Measurements from ENCODE around the gene CFAP54. TPM values are rescaled to one million over a fixed set of nuclear protein-coding genes. Genes with fewer than 3 reads are reported as not detected.
A peak's percentile ranks its signal among the peaks of the same experiment; 100 is the strongest.

CFAP54 gene
- total and polyA plus RNA-seq, 2 donors (not counting 1 experiment from before 2014, with no cell fraction given) = 0.93 to 7.1 TPM

GRCh38 chr12:96448300-96448699, 41.1 kb upstream of the CFAP54 start:
- H3K4me2 ChIP-seq (ENCODE audit: extremely low read depth, insufficient read depth, low read length) = no peak overlapping the region
- H3K27me3 ChIP-seq (ENCODE audit: control insufficient read depth, insufficient read depth, low read length) = no peaks in the 10 kb centered on the region
- peaks cover 14% of the 10 kb centered on the region for H3K4me1 ChIP-seq (ENCODE audit: control insufficient read depth, extremely low read depth, insufficient read depth, low read length)
- no peak overlapping the region for H3K27ac ChIP-seq (ENCODE audit: insufficient read depth, low read length)
- no peak overlapping the region for H3K9ac ChIP-seq (ENCODE audit: insufficient read depth, low read length)
- H3K79me2 ChIP-seq (ENCODE audit: control insufficient read depth, insufficient read depth, low read length) = no peaks in the 10 kb centered on the region
- H3K36me3 ChIP-seq (ENCODE audit: control insufficient read depth, insufficient read depth, low read length) = no peaks in the 10 kb centered on the region
- H3K9me3 ChIP-seq (ENCODE audit: control insufficient read depth, insufficient read depth, low read depth, low read length) = no peaks in the 10 kb centered on the region
- DNase-seq (ENCODE audit: low read depth in 2 of 2) = peak; percentile 57 to 85
- H3K4me3 ChIP-seq (replicated peaks in 1 of 4; ENCODE audit: control extremely low read depth in 1 of 4, insufficient read depth in 1 of 4, low read depth in 3 of 4, low read length in 4 of 4) = no peak overlapping the region
- H2AFZ ChIP-seq (ENCODE audit: low read length) = no peak overlapping the region
- TF ChIP-seq CTCF (conservative IDR thresholded peaks at IDR 0.05 in 1 of 2, IDR thresholded peaks at IDR 0.05 in 1 of 2; ENCODE audit: low read depth in 1 of 2, low read length in 2 of 2) (no peak), EZH2 (IDR thresholded peaks at IDR 0.05; ENCODE audit: low read length, missing control alignments) (no peak)
- H4K20me1 ChIP-seq (ENCODE audit: control insufficient read depth, extremely low read depth, insufficient read depth, low read length) = no peaks in the 10 kb centered on the region

GRCh38 chr12:96452261-96452922, 37.0 kb upstream of the CFAP54 start:
- H3K4me1 ChIP-seq (ENCODE audit: control insufficient read depth, extremely low read depth, insufficient read depth, low read length) = peaks cover 2% of the 10 kb centered on the region
- H4K20me1 ChIP-seq (ENCODE audit: control insufficient read depth, extremely low read depth, insufficient read depth, low read length) = no peaks in the 10 kb centered on the region
- H3K4me3 ChIP-seq (replicated peaks in 1 of 4; ENCODE audit: control extremely low read depth in 1 of 4, insufficient read depth in 1 of 4, low read depth in 3 of 4, low read length in 4 of 4) = no peak overlapping the region
- TF ChIP-seq EZH2 (IDR thresholded peaks at IDR 0.05; ENCODE audit: low read length, missing control alignments) = no peak
- no peak for DNase-seq (ENCODE audit: low read depth in 2 of 2)
- no peaks in the 10 kb centered on the region for H3K9me3 ChIP-seq (ENCODE audit: control insufficient read depth, insufficient read depth, low read depth, low read length)
- no peaks in the 10 kb centered on the region for H3K79me2 ChIP-seq (ENCODE audit: control insufficient read depth, insufficient read depth, low read length)
- no peak overlapping the region for H3K9ac ChIP-seq (ENCODE audit: insufficient read depth, low read length)
- no peak overlapping the region for H2AFZ ChIP-seq (ENCODE audit: low read length)
- H3K27ac ChIP-seq (ENCODE audit: insufficient read depth, low read length) = no peak overlapping the region
- no peaks in the 10 kb centered on the region for H3K36me3 ChIP-seq (ENCODE audit: control insufficient read depth, insufficient read depth, low read length)
- no peaks in the 10 kb centered on the region for H3K27me3 ChIP-seq (ENCODE audit: control insufficient read depth, insufficient read depth, low read length)
- H3K4me2 ChIP-seq (ENCODE audit: extremely low read depth, insufficient read depth, low read length) = no peak overlapping the region

- Histone ChIP-seq H3K4me1 (ENCODE audit: control insufficient read depth, extremely low read depth, insufficient read depth, low read length) (no peaks in the 10 kb centered on the region), H3K79me2 (ENCODE audit: control insufficient read depth, insufficient read depth, low read length) (no peaks in the 10 kb centered on the region), H3K4me2 (ENCODE audit: extremely low read depth, insufficient read depth, low read length) (no peak overlapping the region), H3K27ac (ENCODE audit: insufficient read depth, low read length) (no peak overlapping the region), H3K9me3 (ENCODE audit: control insufficient read depth, insufficient read depth, low read depth, low read length) (no peaks in the 10 kb centered on the region), H3K27me3 (ENCODE audit: control insufficient read depth, insufficient read depth, low read length) (no peaks in the 10 kb centered on the region), H3K9ac (ENCODE audit: insufficient read depth, low read length) (no peak overlapping the region), H3K36me3 (ENCODE audit: control insufficient read depth, insufficient read depth, low read length) (no peaks in the 10 kb centered on the region), H3K4me3 (replicated peaks in 1 of 4; ENCODE audit: control extremely low read depth in 1 of 4, insufficient read depth in 1 of 4, low read depth in 3 of 4, low read length in 4 of 4) (no peak overlapping the region), H2AFZ (ENCODE audit: low read length) (no peak overlapping the region), H4K20me1 (ENCODE audit: control insufficient read depth, extremely low read depth, insufficient read depth, low read length) (no peaks in the 10 kb centered on the region)
- TF ChIP-seq EZH2 (IDR thresholded peaks at IDR 0.05; ENCODE audit: low read length, missing control alignments) = no peak
- no peak for TF ChIP-seq CTCF (conservative IDR thresholded peaks at IDR 0.05 in 1 of 2, IDR thresholded peaks at IDR 0.05 in 1 of 2; ENCODE audit: low read depth in 1 of 2, low read length in 2 of 2)
- no peak for DNase-seq (ENCODE audit: low read depth in 2 of 2)
Observed at GRCh38 chr12:96454396-96454795, 35.0 kb upstream of the CFAP54 start.

All from fibroblast of lung (primary cell).